ENCODE results near the gene TMIGD1. TPM values are rescaled to one million over a fixed set of nuclear protein-coding genes. Genes with fewer than 3 reads are reported as not detected.
A peak's percentile ranks its signal among the peaks of the same experiment; 100 is the strongest.
"Not testable (repeated sequence)": the region's sequence is repeated elsewhere in the genome, so short reads cannot be mapped to it uniquely, and the experiment has no call there.

The TMIGD1 gene
- total RNA-seq, 8 experiments from 2014 or later, result not detected

DNA sequence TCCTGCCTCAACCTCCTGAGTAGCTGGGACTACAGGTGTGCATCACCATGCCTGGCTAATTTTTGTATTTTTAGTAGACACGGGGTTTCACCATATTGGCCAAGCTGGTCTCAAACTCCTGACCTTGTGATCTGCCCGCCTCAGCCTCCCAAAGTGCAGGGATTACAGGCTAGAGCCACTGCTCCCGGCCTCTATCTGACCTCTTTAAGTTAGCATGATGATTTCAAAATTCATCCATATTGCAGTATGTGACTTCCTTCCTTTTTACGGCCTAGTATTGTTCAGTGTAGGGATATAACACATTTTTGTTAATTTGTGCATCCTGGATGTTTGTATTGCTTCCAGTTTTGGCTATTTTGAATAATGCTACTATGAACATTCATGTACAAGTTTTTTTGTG, 17.4 kb upstream of the TMIGD1 start:
- H3K4me1 ChIP-seq (replicated peaks in 1 of 2); H3K4me3 ChIP-seq; H3K27ac ChIP-seq; ATAC-seq (replicated peaks in 6 of 8); in situ Hi-C loops (cut with MboI; ENCODE audit: low pct_unique_long_range_greater_than_20kb in 2 of 9, low sequenced_read_pairs in 9 of 9, unreplicated experiment in 9 of 9): not testable (repeated sequence)
- WGBS, 10 experiments, result 29 to 92% (median 83%) methylated on average over 1 to 3 of the region's 4 CpGs; no CpG with 5 or more reads in 4 of the 10 experiments

DNA sequence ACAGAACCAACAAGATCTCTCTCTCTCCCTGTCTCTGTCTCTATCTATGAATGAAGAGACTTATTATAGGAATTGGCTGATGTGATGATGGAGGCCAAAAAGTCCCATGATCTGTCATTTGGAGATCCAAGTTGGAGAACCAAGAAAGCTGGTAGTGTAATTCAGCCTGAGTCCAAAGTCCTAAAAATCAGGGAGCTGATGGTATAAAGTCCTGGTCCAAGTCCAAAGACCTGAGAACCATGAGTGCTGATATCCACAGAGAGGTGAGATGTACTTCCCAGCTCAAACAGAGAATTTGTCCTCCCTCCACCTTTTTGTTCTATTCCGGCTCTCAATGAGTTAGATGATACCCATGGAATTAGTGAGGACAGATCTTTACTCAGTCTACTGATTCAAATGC, 15.4 kb upstream of the TMIGD1 start:
- 80 to 100% (median 100%) methylated on average over 1 of the region's 1 CpG; no CpG with 5 or more reads in 3 of the 10 experiments for WGBS, 10 experiments
- Histone ChIP-seq H3K4me3 (no peak overlapping the region), H3K27ac (no peak overlapping the region), H3K4me1 (replicated peaks in 1 of 2) (peaks cover 10% of the 10 kb centered on the region in 2 donors)
- in situ Hi-C loops (cut with MboI; ENCODE audit: low pct_unique_long_range_greater_than_20kb in 2 of 9, low sequenced_read_pairs in 9 of 9, unreplicated experiment in 9 of 9), result no loop called here
- no peak for ATAC-seq (replicated peaks in 6 of 8)

DNA sequence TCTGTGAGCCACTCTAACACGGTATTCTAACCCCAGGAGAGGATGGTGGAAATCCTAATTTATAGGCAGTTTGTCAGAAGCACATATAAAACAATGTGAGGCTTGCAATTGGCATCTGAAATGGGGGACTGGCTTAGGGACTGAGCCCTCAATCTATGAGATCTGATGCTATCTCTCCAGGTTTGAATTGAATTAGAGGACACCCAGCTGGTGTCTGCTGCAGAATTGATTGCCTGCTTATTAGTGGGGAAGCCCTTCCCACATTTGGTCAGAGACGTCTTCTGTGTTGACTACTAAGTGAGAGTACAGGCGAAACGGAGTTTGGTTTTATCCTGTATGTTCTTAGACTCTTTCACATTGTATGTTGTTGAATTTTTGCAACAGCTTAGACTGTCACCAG, 13.6 kb upstream of the TMIGD1 start:
- ATAC-seq (replicated peaks in 6 of 8), result no peak
- Histone ChIP-seq H3K4me1 (replicated peaks in 1 of 2) (peaks cover 13% of the 10 kb centered on the region in 2 donors), H3K27ac (no peak overlapping the region), H3K4me3 (no peak overlapping the region)
- WGBS, 10 experiments, result 44 to 80% (median 55%) methylated on average over 2 to 4 of the region's 4 CpGs; no CpG with 5 or more reads in 2 of the 10 experiments
- in situ Hi-C loops (cut with MboI; ENCODE audit: low pct_unique_long_range_greater_than_20kb in 2 of 9, low sequenced_read_pairs in 9 of 9, unreplicated experiment in 9 of 9), result no loop called here

DNA sequence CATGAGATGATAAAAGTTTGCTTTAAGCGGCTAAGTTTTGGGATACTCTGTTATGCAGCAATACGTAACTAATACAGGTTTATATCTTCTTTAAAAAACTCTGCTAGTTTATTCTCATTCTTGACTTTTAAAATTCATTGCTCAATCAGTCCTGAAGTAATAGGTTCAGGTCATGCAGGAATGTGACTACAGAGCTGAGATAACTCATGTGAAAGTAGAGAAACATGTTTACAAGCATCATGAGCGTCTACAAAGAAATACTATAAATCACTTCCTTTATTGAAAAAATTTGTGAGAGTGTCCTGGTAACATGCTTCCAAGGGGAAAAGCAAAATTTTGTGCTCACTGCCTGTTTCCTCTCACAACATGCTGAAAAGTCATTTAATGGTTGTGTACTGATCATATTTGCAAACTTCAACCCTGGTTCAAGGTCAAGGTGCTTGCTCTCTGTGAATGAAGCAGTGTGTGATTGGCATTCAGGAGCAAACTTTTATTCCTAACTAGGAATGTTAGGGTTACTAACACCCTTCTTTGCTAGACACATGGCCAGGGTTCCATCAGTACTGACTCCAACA, 12.5 kb upstream of the TMIGD1 start:
- H3K4me3 ChIP-seq, result no peak overlapping the region
- ATAC-seq (replicated peaks in 6 of 8), result no peak
- no peak overlapping the region for H3K27ac ChIP-seq
- in situ Hi-C loops (cut with MboI; ENCODE audit: low pct_unique_long_range_greater_than_20kb in 2 of 9, low sequenced_read_pairs in 9 of 9, unreplicated experiment in 9 of 9), result no loop called here
- peaks cover 13% of the 10 kb centered on the region in 2 donors for H3K4me1 ChIP-seq (replicated peaks in 1 of 2)
- WGBS, 10 experiments, result 13 to 100% (median 97%) methylated on average over 1 to 3 of the region's 3 CpGs; no CpG with 5 or more reads in 2 of the 10 experiments

DNA sequence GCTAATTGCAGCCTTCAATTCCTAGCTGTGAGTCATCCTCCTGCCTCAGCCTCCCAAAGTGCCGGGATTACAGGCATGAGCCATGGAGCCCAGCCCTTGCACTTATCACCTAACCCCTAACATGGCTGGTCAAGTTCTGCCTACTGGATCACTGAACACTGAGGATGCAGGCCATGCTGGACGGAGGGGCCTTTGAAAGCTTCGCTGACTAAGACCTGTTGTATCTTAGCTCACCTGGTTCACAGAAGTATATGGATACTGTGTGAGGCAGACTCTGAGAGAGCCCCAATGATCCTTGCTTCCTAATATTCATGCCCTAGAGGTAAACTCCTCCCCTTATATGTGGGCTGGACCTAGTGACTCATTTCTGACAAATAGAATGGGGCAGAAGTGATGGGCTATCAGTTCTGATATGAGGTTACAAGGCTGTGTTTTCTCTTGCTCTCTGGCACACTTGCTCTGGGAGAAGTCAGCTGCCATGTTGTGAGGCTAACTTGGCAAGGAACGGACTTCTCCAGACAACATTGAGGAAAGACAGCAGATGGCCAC, 11.7 kb upstream of the TMIGD1 start:
- WGBS, 10 experiments, result 0 to 100% (median 93%) methylated on average over 1 to 3 of the region's 4 CpGs; no CpG with 5 or more reads in 3 of the 10 experiments
- H3K27ac ChIP-seq, result no peak overlapping the region

DNA sequence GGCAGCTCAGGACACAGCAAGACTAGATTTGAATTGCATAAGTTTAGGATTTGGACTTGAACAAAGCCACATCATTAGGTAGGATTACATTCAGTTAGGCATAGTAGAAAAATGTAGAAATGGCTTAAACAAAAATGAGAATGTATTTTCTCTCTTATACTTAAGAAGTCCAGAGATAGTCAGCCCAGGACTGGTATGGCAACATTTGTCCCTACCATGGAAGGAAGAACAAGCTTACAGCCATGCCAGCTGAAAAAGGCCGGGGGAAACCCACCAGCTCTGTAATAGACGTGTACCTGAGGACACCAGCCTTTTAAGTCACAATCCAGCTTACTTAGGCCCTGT, 11.2 kb upstream of the TMIGD1 start:
- WGBS, 10 experiments, result 100% methylated on average over 1 of the region's 2 CpGs; no CpG with 5 or more reads in 7 of the 10 experiments
- in situ Hi-C loops (cut with MboI; ENCODE audit: low pct_unique_long_range_greater_than_20kb in 2 of 9, low sequenced_read_pairs in 9 of 9, unreplicated experiment in 9 of 9), result no loop called here
- no peak overlapping the region for H3K27ac ChIP-seq
- no peak overlapping the region for H3K4me3 ChIP-seq
- peaks cover 13 to 19% of the 10 kb centered on the region in 2 donors for H3K4me1 ChIP-seq (replicated peaks in 1 of 2)
- no peak for ATAC-seq (replicated peaks in 6 of 8)

More for the DNA sequence above, 11.7 kb upstream of the TMIGD1 start:
- peak in 2 of 8 experiments; percentile 23 to 43 for ATAC-seq (replicated peaks in 6 of 8)
- Histone ChIP-seq H3K4me1 (replicated peaks in 1 of 2) (peaks cover 13 to 15% of the 10 kb centered on the region in 2 donors), H3K4me3 (no peak overlapping the region)
- in situ Hi-C loops (cut with MboI; ENCODE audit: low pct_unique_long_range_greater_than_20kb in 2 of 9, low sequenced_read_pairs in 9 of 9, unreplicated experiment in 9 of 9), result no loop called here

DNA sequence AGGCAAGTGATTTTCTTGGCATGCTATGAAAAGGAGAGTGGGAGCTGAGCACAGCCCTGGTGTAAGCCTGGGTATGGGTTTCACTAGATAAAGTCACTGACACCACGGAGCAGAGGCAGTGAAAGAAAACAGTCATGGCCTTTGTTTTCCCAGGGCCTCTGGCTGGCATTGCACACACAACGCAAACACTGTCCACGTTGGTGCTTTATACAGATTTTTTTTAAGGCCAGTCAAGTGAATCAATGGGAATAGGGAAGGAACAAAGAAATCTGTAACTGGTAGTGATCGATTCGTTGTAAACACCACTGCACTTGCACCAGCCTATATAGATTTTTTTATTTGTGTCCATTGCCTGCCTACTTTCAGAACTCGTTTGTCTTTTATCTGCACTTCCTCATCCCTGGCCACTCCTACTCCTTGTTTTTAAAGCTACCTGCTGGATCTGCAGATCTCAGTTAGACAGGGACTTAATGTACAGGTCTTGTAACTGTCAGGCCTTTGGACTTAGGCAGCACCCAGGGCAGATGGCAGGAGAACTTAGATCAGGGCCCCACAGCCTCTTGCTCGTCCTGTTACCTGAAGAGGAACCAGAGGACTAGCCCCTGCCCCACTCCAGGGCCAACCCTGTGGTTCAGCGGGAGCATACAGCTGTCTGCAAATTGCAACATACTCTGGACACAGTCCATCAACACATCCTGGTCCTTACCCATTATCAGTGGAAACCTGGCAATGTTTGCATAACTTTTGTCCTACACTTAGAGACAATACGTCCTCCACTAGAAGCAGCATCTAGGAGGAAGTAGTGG, 10.6 kb upstream of the TMIGD1 start:
- peak in 5 of 8 experiments; percentile 62 to 84 (median 73) for ATAC-seq (replicated peaks in 6 of 8)
- no peak overlapping the region for H3K4me3 ChIP-seq
- in situ Hi-C loops (cut with MboI; ENCODE audit: low pct_unique_long_range_greater_than_20kb in 2 of 9, low sequenced_read_pairs in 9 of 9, unreplicated experiment in 9 of 9), result no loop called here
- H3K4me1 ChIP-seq (replicated peaks in 1 of 2), result peaks cover 13 to 19% of the 10 kb centered on the region in 2 donors
- WGBS, 10 experiments, result 0 to 75% (median 64%) methylated on average over 2 to 8 of the region's 9 CpGs
- no peak overlapping the region for H3K27ac ChIP-seq

DNA sequence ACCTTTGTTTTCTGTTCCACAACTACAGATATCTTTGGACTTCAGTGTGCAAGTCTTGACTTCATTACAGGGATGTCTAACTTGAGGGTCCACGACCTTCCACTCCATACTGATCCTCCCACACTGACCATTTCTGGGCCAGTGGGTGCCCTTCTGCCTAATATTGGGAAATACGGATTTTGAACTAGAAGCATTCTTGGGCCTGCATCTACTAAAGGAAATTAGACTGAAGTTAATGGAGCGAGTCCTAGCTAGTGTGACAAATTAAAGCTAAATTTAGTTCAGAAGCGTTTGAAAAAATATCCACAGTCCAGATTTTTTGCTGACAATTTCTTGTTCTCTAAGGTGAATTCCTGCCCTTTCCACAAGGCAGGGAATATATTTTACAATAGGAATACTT, 9.9 kb upstream of the TMIGD1 start:
- WGBS, 10 experiments, result 53 to 100% (median 76%) methylated on average over 1 to 4 of the region's 4 CpGs; no CpG with 5 or more reads in 1 of the 10 experiments
- in situ Hi-C loops (cut with MboI; ENCODE audit: low pct_unique_long_range_greater_than_20kb in 2 of 9, low sequenced_read_pairs in 9 of 9, unreplicated experiment in 9 of 9), result no loop called here
- H3K4me3 ChIP-seq, result no peak overlapping the region
- no peak for ATAC-seq (replicated peaks in 6 of 8)
- H3K27ac ChIP-seq, result no peak overlapping the region
- H3K4me1 ChIP-seq (replicated peaks in 1 of 2), result peaks cover 13 to 19% of the 10 kb centered on the region in 2 donors

DNA sequence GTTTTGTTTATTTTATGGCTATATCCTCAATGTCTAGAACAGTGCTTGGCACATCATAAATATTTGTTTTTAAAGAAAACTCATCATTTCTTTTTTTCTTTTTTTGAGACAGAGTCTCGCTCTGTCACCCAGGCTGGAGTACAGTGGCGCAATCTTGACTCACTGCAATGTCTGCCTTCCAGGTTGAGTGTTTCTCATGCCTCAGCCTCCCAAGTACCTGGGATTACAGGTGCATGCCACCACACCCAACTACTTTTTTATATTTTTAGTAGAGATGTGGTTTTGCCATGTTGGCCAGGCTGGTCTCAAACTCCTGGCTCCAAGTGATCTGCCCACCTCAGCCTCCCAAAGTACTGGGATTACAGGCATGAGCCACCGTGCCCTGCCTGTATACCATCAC, 9.4 kb upstream of the TMIGD1 start:
- H3K27ac ChIP-seq; ATAC-seq (replicated peaks in 6 of 8); in situ Hi-C loops (cut with MboI; ENCODE audit: low pct_unique_long_range_greater_than_20kb in 2 of 9, low sequenced_read_pairs in 9 of 9, unreplicated experiment in 9 of 9); H3K4me3 ChIP-seq: not testable (repeated sequence)
- WGBS, 10 experiments, result 33 to 100% (median 93%) methylated on average over 1 to 3 of the region's 3 CpGs; no CpG with 5 or more reads in 1 of the 10 experiments
- peaks cover 13 to 19% of the 10 kb centered on the region in 2 donors for H3K4me1 ChIP-seq (replicated peaks in 1 of 2)

DNA sequence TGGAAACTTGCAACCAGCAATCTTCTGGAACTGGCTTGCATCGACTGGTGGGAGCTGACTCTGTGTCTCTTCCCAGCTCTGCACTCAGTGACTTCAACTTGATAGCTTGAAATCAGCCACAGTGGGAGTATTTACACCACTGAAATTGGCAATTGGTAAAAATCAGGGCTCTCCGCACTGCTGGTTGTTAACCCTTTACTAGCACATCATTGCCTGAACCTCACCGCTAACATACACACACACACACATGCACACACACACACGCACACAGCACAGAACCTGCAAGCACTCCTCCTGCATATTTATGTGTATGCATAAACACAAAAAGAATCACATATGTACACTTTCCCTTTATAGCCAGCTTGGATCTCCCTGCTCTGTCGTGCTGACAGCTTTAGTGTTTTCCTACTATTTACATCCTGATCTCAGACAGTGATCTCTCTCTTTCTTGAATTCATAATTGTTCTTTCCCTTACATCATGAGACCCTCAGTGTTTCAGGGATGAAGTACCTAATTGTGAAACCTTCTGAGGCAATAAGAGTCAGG, 7.9 kb upstream of the TMIGD1 start:
- WGBS, 10 experiments, result 10 to 100% (median 87%) methylated on average over 1 to 5 of the region's 5 CpGs; no CpG with 5 or more reads in 1 of the 10 experiments
- peak in 1 of 8 experiments; percentile 72 for ATAC-seq (replicated peaks in 6 of 8)
- no peak overlapping the region for H3K27ac ChIP-seq
- in situ Hi-C loops (cut with MboI; ENCODE audit: low pct_unique_long_range_greater_than_20kb in 2 of 9, low sequenced_read_pairs in 9 of 9, unreplicated experiment in 9 of 9), result no loop called here
- no peak overlapping the region for H3K4me3 ChIP-seq
- H3K4me1 ChIP-seq (replicated peaks in 1 of 2), result peaks cover 9 to 17% of the 10 kb centered on the region in 2 donors

DNA sequence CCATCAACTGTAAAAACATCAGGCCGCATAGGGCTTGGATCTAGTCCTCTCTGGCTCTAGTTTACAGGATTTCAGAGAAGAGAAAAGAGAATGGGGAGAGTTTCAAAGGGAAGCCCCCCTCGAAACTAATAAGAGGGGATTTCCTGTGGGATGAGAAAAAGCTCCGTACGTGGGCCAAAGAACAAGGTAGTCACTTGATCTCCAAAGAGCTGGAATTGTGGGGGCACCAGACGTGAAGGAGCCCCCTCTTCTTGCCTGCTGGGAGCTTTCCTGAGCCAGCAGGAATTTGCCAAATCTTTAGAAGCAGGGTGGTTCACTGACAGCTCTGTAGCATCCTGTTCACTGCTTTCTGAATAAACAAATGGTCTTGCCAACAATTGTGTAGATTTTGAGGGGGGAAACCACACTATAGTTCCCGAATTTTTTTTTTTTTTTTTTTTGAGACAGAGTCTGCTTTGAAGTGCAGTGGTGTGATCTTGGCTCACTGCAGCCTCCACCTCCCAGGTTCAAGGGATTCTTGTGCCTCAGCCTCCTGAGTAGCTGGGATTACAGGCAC, 7.0 kb upstream of the TMIGD1 start:
- peaks cover 9 to 17% of the 10 kb centered on the region in 2 donors for H3K4me1 ChIP-seq (replicated peaks in 1 of 2)
- no peak overlapping the region for H3K27ac ChIP-seq
- 29 to 100% (median 40%) methylated on average over 1 to 5 of the region's 6 CpGs; no CpG with 5 or more reads in 2 of the 10 experiments for WGBS, 10 experiments
- in situ Hi-C loops (cut with MboI; ENCODE audit: low pct_unique_long_range_greater_than_20kb in 2 of 9, low sequenced_read_pairs in 9 of 9, unreplicated experiment in 9 of 9), result no loop called here
- H3K4me3 ChIP-seq, result no peak overlapping the region
- ATAC-seq (replicated peaks in 6 of 8), result no peak

DNA sequence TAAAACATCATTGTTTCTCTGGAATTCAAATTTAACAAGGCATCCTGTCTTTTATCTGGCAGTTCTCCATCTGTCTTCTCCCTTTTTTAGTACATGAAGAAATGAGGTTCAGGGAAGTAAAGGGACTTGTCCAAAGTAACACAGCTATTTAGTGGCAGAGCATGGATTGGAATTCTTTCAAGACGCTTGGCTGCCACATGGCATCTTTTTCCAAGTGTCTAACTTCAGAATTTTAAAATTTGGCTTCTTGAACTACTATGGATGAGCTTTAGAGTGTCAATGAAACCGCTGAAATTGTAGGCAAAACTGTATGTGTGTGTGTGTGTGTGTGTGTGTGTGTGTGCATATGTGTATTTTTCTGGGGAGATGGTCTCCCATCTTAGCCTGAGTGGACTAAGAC, 5.2 kb upstream of the TMIGD1 start:
- in situ Hi-C loops (cut with MboI; ENCODE audit: low pct_unique_long_range_greater_than_20kb in 2 of 9, low sequenced_read_pairs in 9 of 9, unreplicated experiment in 9 of 9), result no loop called here
- Histone ChIP-seq H3K4me3 (no peak overlapping the region), H3K27ac (no peak overlapping the region), H3K4me1 (replicated peaks in 1 of 2) (peaks cover 1 to 8% of the 10 kb centered on the region in 2 donors)
- no peak for ATAC-seq (replicated peaks in 6 of 8)
- 18 to 100% (median 85%) methylated on average over 1 to 2 of the region's 2 CpGs; no CpG with 5 or more reads in 2 of the 10 experiments for WGBS, 10 experiments

Measured in motor neuron (in vitro differentiated cells).